Fibroblast of peridontal ligament (primary cell): Measurements from ENCODE around the gene DBN1.
A peak's percentile ranks its signal among the peaks of the same experiment; 100 is the strongest.
"Not testable (repeated sequence)": the region's sequence is repeated elsewhere in the genome, so short reads cannot be mapped to it uniquely, and the experiment has no call there.

Experiments used
- DNase-seq: peaks from one replicate; pipeline ENCODE4 v3.0.0-alpha.2; 2010; ENCODE audit errors: extremely low read depth

The DBN1 gene

DNA sequence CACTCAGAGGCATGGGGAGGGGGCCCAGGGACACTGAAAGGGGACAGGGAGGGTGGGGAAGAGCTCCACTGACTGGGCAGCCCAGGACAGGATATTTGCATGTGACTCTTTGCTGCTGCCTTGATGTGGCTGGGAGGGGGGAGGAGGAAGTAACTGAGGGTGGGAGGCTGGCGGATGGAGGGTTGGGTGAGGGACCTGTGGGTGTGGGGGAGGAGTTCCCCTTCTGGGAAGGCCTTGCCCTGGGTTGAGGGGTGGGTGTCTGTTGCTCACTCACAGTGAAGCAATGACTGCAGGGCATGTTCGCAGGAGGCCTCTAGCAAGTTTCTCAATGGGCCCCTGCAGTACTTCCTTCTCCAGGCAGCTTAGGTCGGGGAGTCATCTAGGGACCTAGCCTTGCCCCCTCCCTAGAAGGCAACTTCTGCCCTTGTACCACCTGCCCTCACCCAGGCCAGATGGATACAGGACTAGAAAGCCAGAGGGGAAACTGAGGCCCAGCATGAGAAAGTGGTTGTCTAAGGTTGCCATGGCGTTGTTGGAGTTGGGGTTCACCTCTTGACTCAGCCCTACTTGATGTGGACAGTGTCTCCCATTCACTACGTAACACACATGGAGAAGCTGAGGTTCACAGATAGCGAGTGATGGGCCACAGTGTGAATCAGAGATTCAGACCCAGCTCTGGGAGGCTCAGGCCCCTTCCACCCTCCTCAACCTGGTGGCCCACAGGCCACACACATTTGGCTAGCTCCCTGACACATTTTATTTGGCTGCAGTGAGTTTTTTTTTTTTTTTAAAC is 44.0 kb downstream of the DBN1 start:
- DNase-seq = no peak

DNA sequence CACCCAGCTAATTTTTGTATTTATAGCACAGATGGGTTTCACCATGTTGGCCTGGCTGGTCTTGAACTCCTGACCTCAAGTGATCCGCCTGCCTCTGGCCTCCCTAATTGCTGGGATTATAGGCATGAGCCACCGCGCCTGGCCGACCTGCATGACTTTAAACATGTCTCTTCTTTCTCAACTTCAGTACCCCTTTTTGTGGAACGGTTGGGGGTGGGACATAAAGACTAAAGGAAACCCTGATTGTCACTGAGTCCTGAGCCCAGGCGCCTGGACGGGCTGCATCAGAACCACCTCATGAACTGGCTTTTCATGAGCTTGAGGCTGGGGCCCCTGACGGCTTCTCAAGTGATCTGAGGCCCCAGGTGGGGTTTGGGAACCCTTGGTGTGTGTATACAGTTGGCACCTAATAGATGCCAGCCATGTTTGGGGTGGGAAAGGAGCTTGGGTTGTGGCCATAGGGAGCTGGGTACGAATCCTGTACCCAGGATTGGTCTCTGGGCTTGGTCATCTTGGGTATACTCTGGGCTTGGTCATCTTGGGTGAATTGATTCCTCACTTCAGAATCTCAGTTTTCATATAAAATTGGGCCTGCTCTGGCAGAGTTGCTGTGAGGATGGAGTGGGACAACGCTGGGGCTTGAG is 44.7 kb downstream of the DBN1 start:
- no peak for DNase-seq

DNA sequence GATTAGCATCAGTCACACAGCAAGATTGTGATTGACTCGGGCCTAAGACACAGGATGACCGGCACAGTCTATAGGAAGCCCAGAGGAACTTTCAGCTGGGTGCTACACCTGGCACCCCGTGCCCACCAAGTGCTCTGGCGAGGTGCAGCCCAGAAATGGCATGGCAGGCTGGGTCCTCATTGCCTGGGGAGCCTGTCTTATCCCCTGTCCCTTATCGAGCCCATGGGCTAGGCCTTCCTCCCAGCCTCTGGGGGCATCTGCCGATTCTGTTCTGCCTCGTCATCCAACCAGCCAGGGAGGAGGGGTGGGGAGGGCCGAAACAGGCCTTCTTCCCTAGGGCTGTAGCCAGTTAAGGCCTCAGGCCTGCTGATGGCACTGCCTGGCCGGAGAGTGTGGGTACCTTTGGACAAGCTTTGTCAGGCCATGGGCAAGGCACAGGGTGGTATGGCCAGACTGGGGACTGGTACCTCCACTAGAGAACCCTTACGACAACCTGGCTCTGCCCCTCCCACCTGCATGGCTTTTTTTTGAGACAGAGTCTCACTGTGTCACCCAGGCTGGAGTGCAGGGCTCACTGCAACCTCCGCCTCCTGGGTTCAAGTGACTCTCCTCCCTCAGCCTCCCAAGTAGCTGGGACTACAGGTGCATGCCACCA is 45.4 kb downstream of the DBN1 start:
- no peak for DNase-seq

DNA sequence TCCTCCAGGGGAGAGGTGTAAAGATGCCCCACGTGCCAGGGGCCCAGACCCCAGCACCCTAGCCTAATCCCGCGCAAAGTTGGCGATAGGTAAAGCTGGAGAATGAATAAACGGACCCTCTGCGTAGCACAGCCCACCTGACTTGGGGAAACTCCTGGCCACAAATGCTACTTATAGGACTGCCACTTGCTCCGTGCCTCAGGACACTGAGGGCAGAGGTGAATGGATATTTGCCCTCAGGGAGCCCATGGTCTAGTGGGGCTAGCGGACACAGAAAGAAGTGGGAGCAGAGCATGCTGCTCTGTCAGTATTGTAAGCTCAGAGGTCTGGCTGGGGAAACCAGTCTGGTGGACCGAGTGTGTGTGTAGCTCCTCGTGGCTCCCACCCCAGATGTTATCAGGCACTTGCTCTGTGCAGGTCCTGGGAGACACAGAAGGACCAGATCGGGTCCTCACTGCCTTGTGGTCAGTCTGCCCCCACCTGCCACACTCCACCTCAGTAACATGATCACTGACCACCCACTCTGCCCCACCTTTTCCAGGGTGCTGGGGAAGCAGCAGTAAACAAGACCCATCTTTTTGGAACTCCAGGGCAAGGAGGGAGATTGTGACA is 46.1 kb downstream of the DBN1 start:
- DNase-seq = peak; percentile 7

DNA sequence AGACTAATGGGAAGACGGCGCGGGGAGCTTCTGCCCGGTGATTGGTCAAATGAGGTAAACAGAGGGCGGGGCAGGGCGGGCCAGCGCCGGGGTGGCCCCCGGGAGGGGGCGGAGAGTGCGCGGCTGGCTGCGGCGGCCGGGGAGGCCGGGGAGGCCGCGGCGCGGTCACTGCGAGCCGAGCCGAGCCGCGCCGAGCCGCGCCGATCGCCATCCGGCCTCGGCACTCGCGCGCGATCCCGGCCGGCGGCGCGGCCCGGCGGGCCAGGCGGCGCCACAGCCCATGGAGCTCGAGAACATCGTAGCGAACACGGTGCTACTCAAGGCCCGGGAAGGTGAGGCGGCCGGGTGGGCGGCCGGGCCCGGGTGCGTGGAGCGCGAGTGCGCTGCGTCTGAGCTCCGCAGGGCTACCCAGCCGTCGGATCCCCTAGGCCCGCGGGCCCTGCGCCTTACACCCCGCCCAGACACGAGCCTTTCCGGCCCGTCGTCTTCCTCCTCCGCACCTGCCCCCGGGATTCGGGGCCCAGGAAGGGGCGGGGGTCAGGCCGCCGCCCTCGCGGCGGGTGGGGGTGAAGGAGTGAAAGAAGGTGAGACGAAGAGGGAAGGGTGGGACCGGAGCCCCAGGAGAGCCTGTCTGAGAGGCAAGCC is 46.7 kb downstream of the DBN1 start, which contains the start of gene GRK6:
Gene GRK6 (plus strand): TSS at position 111 of the 645 bp plus-strand sequence. CDS start 170 bp downstream, at position 281.
- DNase-seq = no peak

DNA sequence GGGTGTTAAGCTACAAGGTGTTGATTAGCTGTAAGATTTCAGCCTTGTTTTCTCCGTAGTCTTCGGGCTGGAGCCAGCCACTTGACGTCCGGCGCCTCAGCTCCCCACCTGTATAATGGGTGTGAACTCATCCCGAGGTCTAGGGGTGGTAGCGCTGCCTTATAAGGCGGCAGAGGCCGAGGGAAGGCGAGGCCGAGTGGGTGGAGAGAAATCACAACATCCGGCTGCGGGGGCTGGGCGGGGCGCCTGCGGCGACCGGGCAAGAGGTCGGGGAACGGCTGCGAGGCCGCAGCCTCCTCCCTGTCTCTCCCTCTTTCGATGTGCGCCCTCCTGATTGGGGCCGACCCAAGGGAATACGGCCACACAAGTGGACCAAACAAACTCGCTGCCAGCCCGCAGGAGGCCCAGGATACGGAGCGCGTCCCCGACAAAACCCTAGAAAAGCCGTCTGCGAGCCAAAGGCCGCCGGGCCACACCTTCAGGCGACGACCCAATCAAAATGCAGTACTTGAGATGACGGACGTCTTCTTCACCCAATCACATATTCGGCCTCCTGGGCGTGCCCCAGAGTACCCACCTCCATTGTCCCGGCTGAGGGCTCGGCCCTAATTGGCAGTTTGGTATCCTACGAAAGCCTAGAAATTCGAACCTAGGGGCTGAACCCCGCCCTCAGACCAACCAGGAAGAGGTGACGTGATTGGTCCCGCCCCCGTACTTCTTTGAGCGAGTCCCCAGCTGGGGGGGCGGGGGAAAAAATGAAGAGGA is 47.5 kb downstream of the DBN1 start:
- DNase-seq = peak; percentile 100

DNA sequence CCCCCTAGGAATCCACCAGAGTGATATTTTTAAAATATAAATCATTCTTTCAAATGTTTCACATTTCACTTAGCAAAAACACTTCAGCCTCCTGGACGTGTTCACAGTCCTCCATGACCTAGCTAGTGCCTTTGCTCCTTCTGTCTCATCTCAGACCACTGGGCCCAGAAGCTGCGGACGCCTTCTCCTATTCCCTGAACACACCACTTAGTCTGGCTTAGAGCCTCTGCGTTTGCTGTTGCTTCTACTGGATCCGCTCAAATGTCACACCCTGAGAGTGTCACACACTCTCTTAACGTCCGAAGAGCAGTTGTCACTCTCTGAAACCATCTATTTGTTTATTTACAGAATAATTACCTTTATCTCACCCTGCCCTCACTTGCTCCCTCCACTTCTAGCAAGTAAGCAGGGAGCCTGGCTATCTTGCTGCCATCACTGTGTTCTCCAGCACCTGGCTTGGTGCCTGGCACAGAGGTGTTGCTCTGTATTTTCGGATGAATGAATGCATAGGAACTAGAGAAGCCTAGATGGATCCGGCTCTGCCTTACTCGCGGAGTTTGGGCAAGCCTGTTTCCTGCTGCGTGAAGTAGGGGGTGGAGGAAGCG is 48.1 kb downstream of the DBN1 start:
- DNase-seq = peak; percentile 9

DNA sequence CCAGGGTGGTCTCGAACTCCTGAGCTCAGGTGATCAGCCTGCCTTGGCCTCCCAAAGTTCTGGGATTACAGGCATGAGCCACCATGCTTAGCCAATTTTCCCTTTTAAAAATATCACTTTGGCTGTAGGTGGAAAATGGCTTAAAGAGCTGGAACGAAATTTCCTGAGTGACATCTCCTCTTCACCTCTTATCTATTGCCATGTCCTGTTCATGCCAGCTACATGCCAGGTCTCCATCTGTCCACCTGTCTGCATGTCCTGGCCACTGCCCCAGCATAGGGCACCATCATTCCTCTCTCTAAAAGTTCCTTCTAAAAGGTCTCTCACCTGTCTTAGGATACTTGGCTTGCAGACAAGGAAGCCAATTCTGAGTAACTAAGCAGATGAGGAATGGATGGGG is 49.8 kb downstream of the DBN1 start:
- DNase-seq = no peak

DNA sequence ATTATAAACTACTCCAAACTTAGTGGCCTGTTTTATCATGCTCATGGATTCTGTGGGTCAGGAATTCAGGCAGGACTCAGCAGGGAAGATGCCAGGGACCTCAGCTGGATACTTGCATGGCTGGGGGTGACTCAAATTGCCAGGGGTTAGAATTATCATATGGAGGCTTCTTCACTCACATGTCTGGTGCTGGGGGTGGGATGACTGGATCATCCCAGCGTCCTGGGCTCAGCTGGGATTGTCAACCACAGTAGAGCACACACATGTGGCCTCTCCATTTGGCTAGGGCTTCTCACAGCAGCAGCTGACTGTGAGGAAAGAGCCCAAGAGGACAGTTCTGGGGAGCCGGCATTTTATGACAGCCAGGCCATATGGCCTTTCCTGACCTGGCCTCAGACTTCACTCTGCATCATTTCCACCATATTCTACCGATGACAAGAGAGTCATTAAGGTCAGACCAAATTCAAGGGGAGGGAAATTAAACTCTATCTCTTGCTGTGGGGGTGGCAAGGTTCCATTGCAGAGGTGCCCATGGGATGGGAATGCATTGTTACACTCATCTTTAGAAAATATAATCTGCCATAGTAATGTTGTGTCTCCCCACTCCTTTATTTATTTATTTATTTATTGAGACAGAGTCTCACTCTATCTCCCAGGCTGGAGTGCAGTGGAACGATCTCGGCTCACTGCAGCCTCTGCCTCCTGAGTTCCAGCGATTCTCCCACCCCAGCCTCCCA is 52.2 kb downstream of the DBN1 start:
- no peak for DNase-seq

DNA sequence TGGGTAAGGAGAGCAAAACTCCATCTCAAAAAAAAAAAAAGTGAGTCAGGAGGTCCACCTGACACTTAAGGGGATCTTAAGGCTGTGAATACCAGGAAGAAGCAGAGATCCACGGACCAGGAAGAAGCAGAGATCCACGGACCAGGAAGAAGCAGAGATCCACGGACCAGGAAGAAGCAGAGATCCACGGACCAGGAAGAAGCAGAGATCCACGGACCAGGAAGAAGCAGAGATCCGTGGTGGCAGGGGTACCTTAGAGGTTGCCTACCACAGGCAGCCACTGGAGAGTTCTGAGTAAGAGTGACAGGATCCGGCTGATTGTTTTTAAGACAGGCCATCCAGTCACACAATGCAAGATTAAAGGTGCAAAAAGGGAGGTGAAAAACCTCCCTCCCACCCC is 53.0 kb downstream of the DBN1 start:
- DNase-seq = not testable (repeated sequence)

DNA sequence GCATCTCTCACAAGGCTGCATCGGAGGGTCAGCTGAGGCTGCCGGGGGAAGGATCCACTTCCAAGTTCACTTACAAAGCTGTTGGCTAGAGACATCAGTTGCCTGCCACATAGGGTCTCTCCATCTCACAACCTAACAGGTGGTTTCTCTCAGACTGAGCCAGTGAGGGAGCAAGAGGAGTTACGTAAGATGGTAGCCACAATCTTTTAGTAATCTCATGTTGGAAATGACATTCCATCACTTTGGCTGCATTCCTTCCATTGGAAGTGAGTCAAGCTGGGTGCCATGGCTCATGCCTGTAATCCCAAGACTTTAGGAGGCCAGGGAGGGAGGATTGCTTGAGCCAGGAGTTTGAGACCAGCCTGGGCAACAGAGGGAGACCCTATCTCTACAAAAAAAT is 54.4 kb downstream of the DBN1 start:
- DNase-seq = peak; percentile 77

DNA sequence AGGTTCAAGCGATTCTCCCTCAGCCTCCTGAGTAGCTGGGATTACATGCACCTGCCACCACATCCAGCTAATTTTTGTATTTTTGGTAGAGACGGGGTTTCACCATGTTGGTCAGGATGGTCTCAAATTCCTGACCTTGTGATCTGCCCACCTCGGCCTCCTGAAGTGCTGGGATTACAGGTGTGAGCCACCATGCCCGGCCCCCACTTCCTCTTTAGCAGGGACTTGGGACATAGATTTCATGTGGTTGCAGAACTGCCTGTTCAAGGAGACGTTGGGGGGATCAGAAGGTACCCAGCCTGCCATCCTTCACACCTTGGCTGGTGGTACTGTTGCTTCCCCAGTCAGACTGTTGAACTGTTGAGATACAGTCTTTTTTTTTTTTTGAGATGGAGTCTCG is 56.4 kb downstream of the DBN1 start:
- DNase-seq = not testable (repeated sequence)

DNA sequence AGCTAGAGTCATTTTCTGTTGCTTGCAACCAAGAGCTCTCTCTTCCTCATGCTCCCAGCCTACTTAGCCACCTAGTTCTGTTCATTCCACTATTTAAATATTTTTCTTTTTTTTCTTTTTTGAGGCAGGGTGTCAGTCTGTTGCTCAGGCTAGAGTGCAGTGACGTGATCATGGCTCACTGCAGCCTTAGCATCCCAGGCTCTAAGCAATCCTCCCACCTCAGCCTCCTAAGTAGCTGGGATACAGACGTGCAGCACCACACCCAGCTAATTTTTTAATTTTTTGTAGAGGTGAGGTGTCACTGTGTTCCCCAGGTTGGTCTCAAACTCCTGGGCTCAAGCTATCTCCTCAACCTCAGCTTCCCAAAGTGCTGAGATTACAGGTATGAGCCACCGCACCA is 59.0 kb downstream of the DBN1 start:
- DNase-seq = no peak

DNA sequence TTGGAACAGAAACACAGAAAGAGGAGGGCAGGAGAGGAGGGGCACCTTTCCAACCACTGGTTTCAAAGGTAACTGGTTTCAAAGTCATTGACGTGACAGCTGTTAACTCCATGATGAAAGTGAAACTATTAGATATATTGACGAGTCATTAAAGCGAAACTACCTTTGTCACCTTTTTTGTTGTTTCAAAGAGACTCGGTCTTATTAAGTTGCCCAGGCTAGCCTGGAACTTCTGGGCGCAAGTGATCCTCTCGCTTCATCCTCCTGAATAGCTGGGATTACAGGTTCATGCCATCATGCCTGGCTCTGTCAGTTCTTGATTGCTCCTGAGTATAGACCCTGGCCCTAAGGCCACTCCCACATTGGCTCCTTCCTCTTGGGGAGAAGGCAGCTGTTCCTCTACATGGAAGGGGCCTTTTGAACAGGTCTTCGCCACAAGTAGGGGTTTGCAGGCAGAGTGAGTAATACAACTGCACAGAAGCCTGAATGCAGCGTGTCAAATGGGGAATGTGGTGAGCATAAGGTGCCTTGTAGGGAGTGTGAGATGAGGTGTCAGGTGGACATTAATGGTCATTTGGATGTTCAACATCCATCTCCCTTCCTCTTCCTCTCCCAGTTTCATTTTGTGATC is 60.7 kb downstream of the DBN1 start:
- DNase-seq = no peak

DNA sequence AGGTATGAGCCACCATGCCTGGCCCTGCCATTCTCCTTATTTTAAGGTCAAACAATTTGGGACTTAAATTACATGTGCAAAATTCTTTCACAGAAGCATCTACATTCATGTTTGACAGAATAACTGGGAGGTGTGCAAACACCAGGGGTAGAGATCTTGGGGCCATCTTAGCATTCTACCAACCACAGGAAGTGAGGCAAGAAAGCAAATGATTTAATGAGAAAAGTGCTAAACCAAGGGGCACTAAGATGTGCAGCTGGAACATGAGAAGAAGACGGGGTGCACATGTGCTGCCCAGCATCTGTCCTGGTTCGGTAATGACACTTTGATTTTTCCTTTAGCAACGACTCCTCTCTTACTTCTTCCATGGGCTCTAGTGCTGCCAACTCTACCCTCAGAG is 62.9 kb downstream of the DBN1 start:
- no peak for DNase-seq

DNA sequence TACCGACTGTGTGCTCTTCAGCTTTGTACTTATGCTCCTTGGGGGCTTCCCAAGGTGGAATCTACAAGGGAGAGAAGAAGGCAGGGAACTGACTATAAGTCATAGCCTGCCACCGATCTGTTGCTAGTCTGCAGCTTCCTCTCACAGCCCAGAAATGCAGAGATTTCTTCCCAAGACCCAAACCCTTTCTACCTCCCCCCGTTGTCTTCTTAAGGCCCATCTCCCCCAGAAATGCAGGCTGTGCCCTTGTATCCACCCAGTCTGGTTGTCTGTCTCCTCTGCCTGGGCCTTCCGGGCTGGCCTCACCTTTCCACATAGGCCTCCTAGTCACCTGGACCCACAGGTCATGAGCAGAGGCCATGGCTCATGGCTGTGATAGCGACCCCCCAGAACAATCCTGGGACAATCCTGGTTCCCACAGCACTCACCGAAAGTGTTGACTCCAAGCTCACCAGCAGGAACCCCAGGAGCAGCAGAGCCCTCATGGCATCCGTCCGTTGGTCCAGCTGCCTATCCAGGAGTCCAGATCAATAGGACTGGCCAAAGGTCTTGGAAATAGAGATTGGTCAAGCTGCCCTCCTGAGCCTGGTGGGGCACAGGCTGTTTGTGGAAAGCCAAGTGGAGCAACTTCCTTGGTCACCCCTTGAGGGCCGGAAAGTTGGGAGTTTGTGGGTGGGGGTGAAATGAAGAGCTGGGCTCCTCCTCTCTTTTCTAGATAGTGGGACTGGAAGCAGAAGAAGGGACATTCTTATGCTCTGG is 64.2 kb downstream of the DBN1 start, which contains the start of gene F12:
Gene F12 (minus strand): TSS at position 522 of the 759 bp plus-strand sequence. CDS start 37 bp downstream, at position 485.
- no peak for DNase-seq
